Heart left ventricle (tissue), 13 donors: ENCODE results near the gene OR1J1.

ENCODE experiments used
- CTCF ChIP-seq, 12 donors: fragments of 200-600 bp; sonication (generic) in 4 of 12; IDR thresholded peaks; one replicate each; pipeline versions ENCODE4 v1.5.0 to v1.8.0; 2018 to 2022; ENCODE audit warnings: antibody characterized with exemption in 12 of 12, mild to moderate bottlenecking in 5 of 12
- POLR2A ChIP-seq, 2 donors: fragments of 450-650 bp; IDR thresholded peaks; one replicate each; pipeline ENCODE4 v1.6.1; 2017; ENCODE audit warnings: antibody characterized with exemption in 2 of 2, mild to moderate bottlenecking in 2 of 2, moderate library complexity in 2 of 2
- donor health status: ischemic (EF 13 %, LVEDD 7.1; RV severe dilation, severe dysfunction).
- donor health status: DM: no; HTN: yes; CAD: no.
- donor health status: DM: no; HTN: no; CAD: no.
- donor health status: ischemic (EF 25% LVEDD 6.9; RV normal size, moderate dysfunction).
- donor health status: ischemic (EF 25% LVEDD 5.7; RV mildly dilated, moderate dysfunction).
- donor health status: ischemic (EF 35%, LVEDD 5.7; RV mildly dilated, moderate dysfunction).
- donor health status: nonischemic (EF 11% LVEDD 7.7; RV severe dilation, severe dysfunction).
- donor health status: DM: yes; HTN: yes; CAD: no.
- donor health status: PGD.
- donor health status: ischemic (EF 29% LVEDD 5.4; RV normal size, mild dysfunction).
- donor health status: nonischemic (EF 23%, LVEDD 6.1; RV moderate dilation, normal function).

- TF ChIP-seq CTCF (IDR thresholded peaks at IDR 0.05), result no peak
- no peak for TF ChIP-seq POLR2A (IDR thresholded peaks at IDR 0.05)
Observed at GRCh38 chr9:122475717-122476116, 2.0 kb downstream of the OR1J1 start.
